Measurements from ENCODE around the gene MYBPHL.

MYBPHL gene

DNA sequence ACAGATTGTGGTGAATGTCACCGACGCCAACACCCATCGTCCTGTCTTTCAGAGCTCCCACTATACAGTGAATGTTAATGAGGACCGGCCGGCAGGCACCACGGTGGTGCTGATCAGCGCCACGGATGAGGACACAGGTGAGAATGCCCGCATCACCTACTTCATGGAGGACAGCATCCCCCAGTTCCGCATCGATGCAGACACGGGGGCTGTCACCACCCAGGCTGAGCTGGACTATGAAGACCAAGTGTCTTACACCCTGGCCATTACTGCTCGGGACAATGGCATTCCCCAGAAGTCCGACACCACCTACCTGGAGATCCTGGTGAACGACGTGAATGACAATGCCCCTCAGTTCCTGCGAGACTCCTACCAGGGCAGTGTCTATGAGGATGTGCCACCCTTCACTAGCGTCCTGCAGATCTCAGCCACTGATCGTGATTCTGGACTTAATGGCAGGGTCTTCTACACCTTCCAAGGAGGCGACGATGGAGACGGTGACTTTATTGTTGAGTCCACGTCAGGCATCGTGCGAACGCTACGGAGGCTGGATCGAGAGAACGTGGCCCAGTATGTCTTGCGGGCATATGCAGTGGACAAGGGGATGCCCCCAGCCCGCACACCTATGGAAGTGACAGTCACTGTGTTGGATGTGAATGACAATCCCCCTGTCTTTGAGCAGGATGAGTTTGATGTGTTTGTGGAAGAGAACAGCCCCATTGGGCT is 54.5 kb downstream of the MYBPHL start:
- DNase-seq (ENCODE audit: extremely low read depth, low read depth), result no peak

DNA sequence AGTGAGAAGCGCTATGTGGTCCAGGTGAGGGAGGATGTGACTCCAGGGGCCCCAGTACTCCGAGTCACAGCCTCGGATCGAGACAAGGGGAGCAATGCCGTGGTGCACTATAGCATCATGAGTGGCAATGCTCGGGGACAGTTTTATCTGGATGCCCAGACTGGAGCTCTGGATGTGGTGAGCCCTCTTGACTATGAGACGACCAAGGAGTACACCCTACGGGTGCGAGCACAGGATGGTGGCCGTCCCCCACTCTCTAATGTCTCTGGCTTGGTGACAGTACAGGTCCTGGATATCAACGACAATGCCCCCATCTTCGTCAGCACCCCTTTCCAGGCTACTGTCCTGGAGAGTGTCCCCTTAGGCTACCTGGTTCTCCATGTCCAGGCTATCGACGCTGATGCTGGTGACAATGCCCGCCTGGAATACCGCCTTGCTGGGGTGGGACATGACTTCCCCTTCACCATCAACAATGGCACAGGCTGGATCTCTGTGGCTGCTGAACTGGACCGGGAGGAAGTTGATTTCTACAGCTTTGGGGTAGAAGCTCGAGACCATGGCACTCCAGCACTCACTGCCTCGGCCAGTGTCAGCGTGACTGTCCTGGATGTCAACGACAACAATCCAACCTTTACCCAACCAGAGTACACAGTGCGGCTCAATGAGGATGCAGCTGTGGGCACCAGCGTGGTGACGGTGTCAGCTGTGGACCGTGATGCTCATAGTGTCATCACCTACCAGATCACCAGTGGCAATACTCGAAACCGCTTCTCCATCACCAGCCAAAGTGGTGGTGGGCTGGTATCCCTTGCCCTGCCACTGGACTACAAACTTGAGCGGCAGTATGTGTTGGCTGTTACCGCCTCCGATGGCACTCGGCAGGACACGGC is 55.3 kb downstream of the MYBPHL start:
- TF ChIP-seq, protein P1, sequence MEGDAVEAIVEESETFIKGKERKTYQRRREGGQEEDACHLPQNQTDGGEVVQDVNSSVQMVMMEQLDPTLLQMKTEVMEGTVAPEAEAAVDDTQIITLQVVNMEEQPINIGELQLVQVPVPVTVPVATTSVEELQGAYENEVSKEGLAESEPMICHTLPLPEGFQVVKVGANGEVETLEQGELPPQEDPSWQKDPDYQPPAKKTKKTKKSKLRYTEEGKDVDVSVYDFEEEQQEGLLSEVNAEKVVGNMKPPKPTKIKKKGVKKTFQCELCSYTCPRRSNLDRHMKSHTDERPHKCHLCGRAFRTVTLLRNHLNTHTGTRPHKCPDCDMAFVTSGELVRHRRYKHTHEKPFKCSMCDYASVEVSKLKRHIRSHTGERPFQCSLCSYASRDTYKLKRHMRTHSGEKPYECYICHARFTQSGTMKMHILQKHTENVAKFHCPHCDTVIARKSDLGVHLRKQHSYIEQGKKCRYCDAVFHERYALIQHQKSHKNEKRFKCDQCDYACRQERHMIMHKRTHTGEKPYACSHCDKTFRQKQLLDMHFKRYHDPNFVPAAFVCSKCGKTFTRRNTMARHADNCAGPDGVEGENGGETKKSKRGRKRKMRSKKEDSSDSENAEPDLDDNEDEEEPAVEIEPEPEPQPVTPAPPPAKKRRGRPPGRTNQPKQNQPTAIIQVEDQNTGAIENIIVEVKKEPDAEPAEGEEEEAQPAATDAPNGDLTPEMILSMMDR (IDR thresholded peaks at IDR 0.05; ENCODE audit: low read depth, low read length), result no peak
- DNase-seq (ENCODE audit: extremely low read depth, low read depth), result no peak

More for the DNA sequence above, 54.5 kb downstream of the MYBPHL start:
- TF ChIP-seq, protein P1 (IDR thresholded peaks at IDR 0.05; ENCODE audit: low read depth, low read length), result no peak

DNA sequence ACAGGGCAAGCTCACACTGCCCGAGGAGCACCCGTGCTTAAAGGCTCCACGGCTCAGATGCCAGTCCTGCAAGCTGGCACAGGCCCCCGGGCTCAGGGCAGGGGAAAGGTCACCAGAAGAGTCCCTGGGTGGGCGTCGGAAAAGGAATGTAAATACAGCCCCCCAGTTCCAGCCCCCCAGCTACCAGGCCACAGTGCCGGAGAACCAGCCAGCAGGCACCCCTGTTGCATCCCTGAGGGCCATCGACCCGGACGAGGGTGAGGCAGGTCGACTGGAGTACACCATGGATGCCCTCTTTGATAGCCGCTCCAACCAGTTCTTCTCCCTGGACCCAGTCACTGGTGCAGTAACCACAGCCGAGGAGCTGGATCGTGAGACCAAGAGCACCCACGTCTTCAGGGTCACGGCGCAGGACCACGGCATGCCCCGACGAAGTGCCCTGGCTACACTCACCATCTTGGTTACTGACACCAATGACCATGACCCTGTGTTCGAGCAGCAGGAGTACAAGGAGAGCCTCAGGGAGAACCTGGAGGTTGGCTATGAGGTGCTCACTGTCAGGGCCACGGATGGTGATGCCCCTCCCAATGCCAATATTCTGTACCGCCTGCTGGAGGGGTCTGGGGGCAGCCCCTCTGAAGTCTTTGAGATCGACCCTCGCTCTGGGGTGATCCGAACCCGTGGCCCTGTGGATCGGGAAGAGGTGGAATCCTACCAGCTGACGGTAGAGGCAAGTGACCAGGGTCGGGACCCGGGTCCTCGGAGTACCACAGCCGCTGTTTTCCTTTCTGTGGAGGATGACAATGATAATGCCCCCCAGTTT is 56.1 kb downstream of the MYBPHL start:
- TF ChIP-seq, protein P1 (IDR thresholded peaks at IDR 0.05; ENCODE audit: low read depth, low read length), result no peak

DNA sequence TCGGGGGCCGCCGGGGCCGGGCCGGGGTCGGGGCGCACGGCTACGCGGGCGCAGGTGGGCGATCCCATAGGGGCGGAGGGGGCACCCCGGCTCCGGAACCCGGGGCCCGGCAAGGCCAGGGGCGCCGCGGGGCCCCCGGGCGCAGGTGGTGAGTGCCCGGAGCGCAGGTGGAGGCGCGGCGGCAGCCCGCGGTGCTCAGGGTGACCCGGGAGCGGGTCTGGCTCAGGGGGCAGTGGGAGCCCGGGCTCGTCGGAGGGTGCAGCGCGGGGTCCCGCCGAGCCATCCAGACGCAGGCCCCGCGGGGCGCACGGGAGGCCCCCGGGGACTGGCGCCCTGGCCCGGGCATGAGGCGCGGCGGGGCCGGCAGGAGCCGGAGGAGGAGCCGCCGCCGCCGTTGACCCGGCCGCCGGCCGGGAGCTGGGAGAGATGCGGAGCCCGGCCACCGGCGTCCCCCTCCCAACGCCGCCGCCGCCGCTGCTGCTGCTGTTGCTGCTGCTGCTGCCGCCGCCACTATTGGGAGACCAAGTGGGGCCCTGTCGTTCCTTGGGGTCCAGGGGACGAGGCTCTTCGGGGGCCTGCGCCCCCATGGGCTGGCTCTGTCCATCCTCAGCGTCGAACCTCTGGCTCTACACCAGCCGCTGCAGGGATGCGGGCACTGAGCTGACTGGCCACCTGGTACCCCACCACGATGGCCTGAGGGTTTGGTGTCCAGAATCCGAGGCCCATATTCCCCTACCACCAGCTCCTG is 57.0 kb downstream of the MYBPHL start:
- TF ChIP-seq, protein P1 (IDR thresholded peaks at IDR 0.05; ENCODE audit: low read depth, low read length), result no peak
- no peak for DNase-seq (ENCODE audit: extremely low read depth, low read depth)

More for the DNA sequence above, 56.1 kb downstream of the MYBPHL start:
- no peak for DNase-seq (ENCODE audit: extremely low read depth, low read depth)

DNA sequence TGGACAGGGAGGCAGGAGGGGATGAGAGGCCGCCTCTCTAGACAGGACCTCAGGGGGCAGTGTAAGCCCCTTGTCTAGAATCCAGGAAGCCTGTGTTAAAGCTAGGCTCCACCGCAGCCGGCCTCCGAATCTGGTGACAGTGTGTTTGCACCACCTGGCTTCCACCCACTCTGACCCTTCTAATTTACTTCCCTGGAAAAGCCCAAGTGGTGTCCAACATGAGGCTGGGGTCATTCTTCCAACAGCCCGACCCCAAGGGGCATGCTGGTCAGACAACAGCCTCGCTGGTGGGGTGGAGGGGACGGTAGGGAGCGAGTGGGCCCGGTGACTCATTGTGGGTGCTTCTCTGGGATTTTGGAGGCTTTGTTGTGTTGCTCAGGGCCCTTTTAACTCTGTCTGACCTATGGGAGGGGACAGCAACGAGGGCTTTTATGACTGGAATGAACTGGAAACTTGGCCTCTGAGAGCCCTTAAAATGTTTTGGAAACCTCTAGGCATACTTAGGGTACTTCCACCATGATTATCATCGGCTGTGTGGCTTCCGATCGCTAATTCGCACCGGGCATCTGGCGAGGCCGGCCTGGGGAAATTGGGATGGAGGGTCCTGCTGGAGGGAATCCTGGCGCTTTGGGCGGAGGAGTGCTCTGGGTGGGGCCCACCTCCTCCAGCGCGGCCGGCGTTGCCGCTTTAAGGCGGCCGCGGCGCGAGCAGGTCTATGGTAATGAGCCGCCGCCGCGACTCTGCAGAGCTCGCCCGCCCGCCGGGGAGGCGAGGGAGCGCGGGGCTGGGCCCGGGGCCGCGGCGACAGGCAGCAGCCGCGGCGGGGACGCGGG is 57.8 kb downstream of the MYBPHL start, which contains the start of gene CELSR2:
Gene CELSR2, plus strand, starts transcription at position 743 of the 833 bp plus-strand sequence. CDS start 541 bp downstream, outside the sequence.
- TF ChIP-seq, protein P1 (IDR thresholded peaks at IDR 0.05; ENCODE audit: low read depth, low read length), result no peak
- DNase-seq (ENCODE audit: extremely low read depth, low read depth), result no peak

DNA sequence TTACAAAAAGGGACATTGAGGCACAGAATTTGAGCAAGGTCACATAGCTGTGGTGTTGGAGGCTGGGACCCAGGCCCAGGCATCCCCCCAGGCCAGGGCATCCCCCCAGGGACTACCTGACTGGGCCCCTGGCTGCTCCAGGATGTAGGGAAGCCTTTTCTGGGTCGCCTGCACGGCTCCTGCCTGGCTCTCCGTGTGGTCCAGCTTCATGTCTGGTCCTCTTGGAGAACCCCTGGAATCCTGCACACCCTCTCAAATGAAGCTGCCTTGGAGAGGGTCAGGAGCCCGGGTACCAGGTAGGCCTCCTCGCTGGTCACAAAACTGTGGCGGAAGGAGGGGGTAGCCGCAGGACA is 58.4 kb downstream of the MYBPHL start:
- TF ChIP-seq, protein P1 (IDR thresholded peaks at IDR 0.05; ENCODE audit: low read depth, low read length), result no peak
- DNase-seq (ENCODE audit: extremely low read depth, low read depth), result no peak

Measured in AG09319 (cell line).